H1 (cell line): ENCODE measurements around the gene FITM2. TPM values are rescaled to one million over a fixed set of nuclear protein-coding genes. Genes with fewer than 3 reads are reported as not detected.

ENCODE experiments used
- CTCF ChIA-PET: fragments of 300-600 bp; sonication (Branson Sonifier 250); formaldehyde crosslinking; loops from one replicate; lab custom pipeline; 2021; ENCODE audit not compliant: partially characterized antibody; lab: Charles Lee
- POLR2A ChIA-PET: fragments of 300-600 bp; sonication (Branson Sonifier 250); formaldehyde crosslinking; loops from one replicate; lab custom pipeline; 2021; ENCODE audit warnings: inconsistent platforms; ENCODE audit not compliant: partially characterized antibody; lab: Charles Lee
- DNase-seq, 2 experiments: peaks; one replicate each; pipeline versions ENCODE4 v3.0.0 to v3.0.0-alpha.2; 2010 to 2022; ENCODE audit warnings: low spot score in 2 of 2, low read depth in 1 of 2, mixed read lengths in 1 of 2
- FAIRE-seq: peaks from 2 replicates; lab custom pipeline; 2011; peaks lifted over from hg19 to GRCh38; lab: Jason Lieb, UNC
- H2AFZ ChIP-seq: 2 replicates; pipeline ENCODE4 v1.8.1; 2012; ENCODE audit warnings: low read length, inconsistent platforms
- H2AK5ac ChIP-seq: 2 replicates; pipeline ENCODE4 v1.6.1; 2013; ENCODE audit warnings: low read depth, low read length
- H2BK120ac ChIP-seq: replicated peaks from 2 replicates; pipeline ENCODE3; 2013; ENCODE audit warnings: low read depth, low read length, inconsistent platforms
- H2BK12ac ChIP-seq: 2 replicates; pipeline ENCODE4 v1.6.1; 2013; ENCODE audit warnings: low read depth, low read length
- H2BK15ac ChIP-seq: 2 replicates; pipeline ENCODE4 v1.6.1; 2013; ENCODE audit warnings: low read length
- H2BK20ac ChIP-seq: 2 replicates; pipeline ENCODE4 v1.6.1; 2013; ENCODE audit warnings: low read length
- H2BK5ac ChIP-seq: 2 replicates; pipeline ENCODE4 v1.6.1; 2013; ENCODE audit warnings: low read depth, low read length
- H3K14ac ChIP-seq: 2 replicates; pipeline ENCODE4 v1.6.1; 2013; ENCODE audit warnings: inconsistent platforms; ENCODE audit not compliant: insufficient read length
- H3K18ac ChIP-seq: 2 replicates; pipeline ENCODE4 v1.6.1; 2013; ENCODE audit warnings: low read length; ENCODE audit errors: extremely low read depth
- H3K23ac ChIP-seq: 2 replicates; pipeline ENCODE4 v1.6.1; 2013; ENCODE audit warnings: inconsistent platforms; ENCODE audit not compliant: insufficient read length
- H3K23me2 ChIP-seq: 2 replicates; pipeline ENCODE4 v1.6.1; 2013; ENCODE audit warnings: low read depth, low read length
- H3K27ac ChIP-seq: 2 replicates; pipeline ENCODE4 v1.6.1; 2011; ENCODE audit warnings: low read depth, low read length, inconsistent platforms
- H3K27me3 ChIP-seq, 4 experiments: replicated peaks in 1 of 4; 1 replicate in 1 of 4; 2 replicates in 3 of 4; pipeline versions ENCODE4 v1.6.1 to v1.8.1; 2011 to 2013; ENCODE audit warnings: low read length in 3 of 4, mild to moderate bottlenecking in 3 of 4, inconsistent platforms in 2 of 4, mixed read lengths in 2 of 4, moderate library complexity in 1 of 4; ENCODE audit not compliant: control insufficient read depth in 3 of 4, insufficient read depth in 3 of 4; ENCODE audit errors: extremely low read depth in 1 of 4
- H3K36me3 ChIP-seq, 4 experiments: 2 replicates each; pipeline versions ENCODE4 v1.6.1 to v1.8.1; 2011 to 2013; ENCODE audit warnings: mild to moderate bottlenecking in 4 of 4, low read length in 3 of 4, moderate library complexity in 2 of 4, control low read depth in 1 of 4, inconsistent platforms in 1 of 4; ENCODE audit not compliant: insufficient read depth in 4 of 4, control insufficient read depth in 2 of 4
- H3K4ac ChIP-seq: replicated peaks from 2 replicates; pipeline ENCODE3; 2013; ENCODE audit warnings: low read length, low read depth, mixed read lengths, inconsistent platforms; ENCODE audit not compliant: insufficient read length
- H3K4me1 ChIP-seq, 4 experiments: replicated peaks in 1 of 4; 1 replicate in 1 of 4; 2 replicates in 3 of 4; pipeline versions ENCODE4 v1.6.1 to v1.8.1; 2011 to 2013; ENCODE audit warnings: low read length in 3 of 4, inconsistent platforms in 2 of 4, mixed read lengths in 1 of 4; ENCODE audit not compliant: insufficient read depth in 4 of 4, control insufficient read depth in 3 of 4
- H3K4me2 ChIP-seq, 2 experiments: 2 replicates each; pipeline versions ENCODE4 v1.6.1 to v1.8.1; 2011 to 2013; ENCODE audit warnings: low read depth in 2 of 2, low read length in 2 of 2, control low read depth in 1 of 2, inconsistent platforms in 1 of 2, mild to moderate bottlenecking in 1 of 2; ENCODE audit not compliant: insufficient read depth in 1 of 2
- H3K4me3 ChIP-seq, 4 experiments: fragments of 200-600, 300-600 bp in 1 of 4; sonication (generic), shearing (Covaris generic), sonication (Bioruptor Twin) in 1 of 4; 2 replicates each; pipeline versions ENCODE4 v1.5.1 to v1.8.1; 2011 to 2016; ENCODE audit warnings: low read length in 4 of 4, low read depth in 3 of 4, control low read depth in 2 of 4, inconsistent platforms in 2 of 4, mild to moderate bottlenecking in 2 of 4, mixed read lengths in 1 of 4, moderate library complexity in 1 of 4; ENCODE audit not compliant: insufficient read depth in 2 of 4; ENCODE audit errors: extremely low read depth in 1 of 4
- H3K56ac ChIP-seq: replicated peaks from 2 replicates; pipeline ENCODE3; 2013; ENCODE audit warnings: low read depth, mild to moderate bottlenecking, mixed read lengths, low read length, inconsistent platforms; ENCODE audit not compliant: insufficient read length
- H3K79me1 ChIP-seq: 2 replicates; pipeline ENCODE4 v1.6.1; 2013; ENCODE audit warnings: low read depth, low read length, control low read depth
- H3K79me2 ChIP-seq, 2 experiments: 2 replicates each; pipeline versions ENCODE4 v1.6.1 to v1.8.1; 2012 to 2013; ENCODE audit warnings: low read length in 2 of 2, mild to moderate bottlenecking in 2 of 2, inconsistent platforms in 1 of 2; ENCODE audit not compliant: insufficient read depth in 2 of 2, control insufficient read depth in 1 of 2
- H3K9ac ChIP-seq, 4 experiments: replicated peaks in 1 of 4; 1 replicate in 1 of 4; 2 replicates in 3 of 4; pipeline versions ENCODE4 v1.6.1 to v1.8.1; 2011 to 2013; ENCODE audit warnings: low read depth in 3 of 4, low read length in 3 of 4, control low read depth in 2 of 4, mild to moderate bottlenecking in 2 of 4, moderate library complexity in 2 of 4, inconsistent platforms in 1 of 4; ENCODE audit errors: extremely low read depth in 1 of 4
- H3K9me3 ChIP-seq, 2 experiments: 2 replicates each; pipeline versions ENCODE4 v1.6.1 to v1.8.1; 2012 to 2013; ENCODE audit warnings: mild to moderate bottlenecking in 2 of 2, moderate library complexity in 2 of 2, control low read depth in 1 of 2, inconsistent platforms in 1 of 2, low read depth in 1 of 2, low read length in 1 of 2, mixed read lengths in 1 of 2; ENCODE audit not compliant: insufficient read depth in 2 of 2
- H4K20me1 ChIP-seq, 2 experiments: replicated peaks in 1 of 2; 2 replicates each; pipeline versions ENCODE3 to v1.8.1; 2011 to 2013; ENCODE audit warnings: inconsistent platforms in 2 of 2, low read length in 2 of 2, mild to moderate bottlenecking in 1 of 2; ENCODE audit not compliant: insufficient read depth in 2 of 2, control insufficient read depth in 1 of 2
- H4K5ac ChIP-seq: 2 replicates; pipeline ENCODE4 v1.6.1; 2013; ENCODE audit warnings: low read length, low read depth, mixed read lengths, inconsistent platforms; ENCODE audit not compliant: insufficient read length
- H4K8ac ChIP-seq: 2 replicates; pipeline ENCODE4 v1.8.0; 2013; ENCODE audit warnings: mild to moderate bottlenecking, moderate library complexity, low read length, inconsistent platforms; ENCODE audit not compliant: insufficient read depth; ENCODE audit errors: extremely low read depth
- H4K91ac ChIP-seq: replicated peaks from 2 replicates; pipeline ENCODE3; 2013; ENCODE audit warnings: low read length, mixed read lengths, inconsistent platforms; ENCODE audit not compliant: insufficient read length
- HDAC2 ChIP-seq, 2 experiments: fragments of 300-600 bp in 1 of 2; sonication (generic) in 1 of 2; IDR thresholded peaks; 2 replicates each; pipeline ENCODE4 v1.6.1; 2011 to 2012; ENCODE audit warnings: low read depth in 2 of 2, low read length in 2 of 2, mild to moderate bottlenecking in 2 of 2, moderate library complexity in 2 of 2, borderline replicate concordance in 1 of 2, inconsistent platforms in 1 of 2
- POLR2A ChIP-seq, 2 experiments: IDR thresholded peaks; 1 replicate in 1 of 2; 2 replicates in 1 of 2; pipeline ENCODE4 v1.6.1; 2011; ENCODE audit warnings: low read depth in 2 of 2, low read length in 2 of 2, mild to moderate bottlenecking in 2 of 2; ENCODE audit errors: control extremely low read depth in 1 of 2
- SP2 ChIP-seq: IDR thresholded peaks from 2 replicates; pipeline ENCODE4 v1.6.1; 2012; ENCODE audit warnings: mild to moderate bottlenecking, low read length, inconsistent platforms
- YY1 ChIP-seq: IDR thresholded peaks from 2 replicates; pipeline ENCODE4 v1.6.1; 2011; ENCODE audit warnings: low read depth, mild to moderate bottlenecking, low read length
- WGBS, 2 experiments: shearing (Covaris generic) in 1 of 2; methylation state at CpG; one replicate each; pipeline versions ENCODE4 v1.1.6 to v1.1.7; 2013 to 2015; ENCODE audit warnings: low lambda C conversion rate in 2 of 2, mixed read lengths in 2 of 2, inconsistent platforms in 1 of 2, low coverage in 1 of 2, missing lambda C conversion rate in 1 of 2; ENCODE audit not compliant: insufficient replicate concordance in 2 of 2, insufficient coverage in 1 of 2, insufficient read length in 1 of 2; ENCODE audit errors: extremely low coverage in 1 of 2, missing lambda C conversion rate in 1 of 2; 5-methylcytosine and 5-hydroxymethylcytosine counted together
- polyA plus RNA-seq, 7 experiments: library from polyadenylated mRNA; depleted of rRNA in 3 of 7; stranded (reverse) in 5 of 7; unstranded in 2 of 7; fragments of >200 nt in 5 of 7; fragments of 200-250 nt in 2 of 7; gene quantifications; 1 replicate in 5 of 7; 2 replicates in 1 of 7; 4 replicates in 1 of 7; pipeline versions ENCODE4 v1.2.1 to v1.2.3, GENCODE V29; 2011 to 2013; ENCODE audit warnings: missing spikeins in 2 of 7, mixed read lengths in 2 of 7
- total RNA-seq: library from RNA; stranded (reverse); fragmentation: NEBNext Ultra II Directional; extraction: Animal tissue kit (Norgen Biotek cat#: 25700); gene quantifications from 2 replicates; pipeline ENCODE4 v1.2.1, GENCODE V29; 2021

Gene FITM2
- total and polyA plus RNA-seq, 2 of the 8 experiments (the other 6 are each of a cell fraction or from before 2014, with no cell fraction given) = 1.1 to 2.1 TPM

DNA sequence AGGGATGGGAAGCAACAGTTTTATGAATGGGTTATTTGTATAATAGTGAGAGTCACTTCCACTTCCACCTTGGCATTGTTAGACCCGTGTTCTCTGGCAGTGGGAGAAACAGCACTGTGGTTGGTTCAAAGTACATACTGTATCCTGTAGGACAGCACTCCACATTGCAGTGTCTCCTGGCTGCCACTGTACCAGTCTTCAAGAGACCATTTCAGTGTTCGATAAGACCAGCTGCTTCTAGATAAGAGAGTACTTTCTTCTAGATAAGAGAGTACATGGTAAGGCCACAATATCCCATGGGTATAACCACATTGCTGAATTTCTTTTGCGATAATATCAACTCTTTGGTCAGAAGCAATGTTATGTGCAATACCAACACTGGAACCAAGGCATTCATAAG is 28.8 kb downstream of the FITM2 start:
- Histone ChIP-seq H4K8ac (no peak overlapping the region), H3K14ac (no peak overlapping the region), H2BK20ac (no peak overlapping the region), H2BK120ac (no peak overlapping the region), H3K23ac (no peak overlapping the region), H2AK5ac (no peak overlapping the region), H3K4me3 (no peak overlapping the region), H3K36me3 (no peaks in the 10 kb centered on the region), H2BK15ac (no peak overlapping the region), H3K9ac (no peak overlapping the region), H3K4me2 (no peak overlapping the region), H3K18ac (no peak overlapping the region), H3K4me1 (no peaks in the 10 kb centered on the region), H2BK12ac (no peak overlapping the region), H3K79me1 (no peaks in the 10 kb centered on the region), H3K4ac (no peak overlapping the region), H4K91ac (no peak overlapping the region), H3K27ac (no peak overlapping the region), H3K56ac (no peak overlapping the region), H4K5ac (no peak overlapping the region), H2BK5ac (no peak overlapping the region), H3K9me3 (no peaks in the 10 kb centered on the region), H3K27me3 (no peaks in the 10 kb centered on the region; a peak in 1 of 7 replicates), H4K20me1 (no peaks in the 10 kb centered on the region), H3K23me2 (no peaks in the 10 kb centered on the region; the same call in 1 of the 2 replicates), H2AFZ (no peak overlapping the region), H3K79me2 (no peaks in the 10 kb centered on the region)
- ChIA-PET CTCF (interaction anchor here (0.7 to 4.3 kb wide), 10 partner anchors 8 to 442 kb away, joined by 3 to 24 read pairs (median 4); partner anchors contain the start of gene FITM2), POLR2A (interaction anchor here (1.1 kb wide), 1 partner anchor 9 kb away, joined by 5 read pairs; no protein-coding TSS in a partner anchor)
- FAIRE-seq = no peak
- 84% methylated on average over 3 of the region's 3 CpGs; no CpG with 5 or more reads in 1 of the 2 experiments for WGBS, 2 experiments
- DNase-seq = no peak
- TF ChIP-seq SP2 = no peak
- no peak for TF ChIP-seq HDAC2 (IDR thresholded peaks at IDR 0.05; ENCODE audit: borderline replicate concordance in 1 of 2, low read depth in 2 of 2, low read length in 2 of 2)
- no peak for TF ChIP-seq POLR2A (IDR thresholded peaks at IDR 0.05; ENCODE audit: control extremely low read depth in 1 of 2, low read depth in 2 of 2, low read length in 2 of 2)
- no peak for TF ChIP-seq YY1
